SU-DHL-6 (cell line): Measurements from ENCODE around the gene SP3.

ENCODE experiments used
- H2AFZ ChIP-seq: fragments of 200-600 bp; sonication (generic); 2 replicates; pipeline ENCODE4 v1.6.1; 2014; ENCODE audit warnings: low read depth, mild to moderate bottlenecking, moderate library complexity, mixed read lengths, antibody characterized with exemption, low read length; ENCODE audit not compliant: severe bottlenecking
- H3F3A ChIP-seq: fragments of 200-600 bp; shearing (Covaris generic); 2 replicates; pipeline ENCODE4 v1.6.0; 2016; ENCODE audit warnings: antibody characterized with exemption, mild to moderate bottlenecking; ENCODE audit not compliant: insufficient read depth
- H3K27ac ChIP-seq: fragments of 200-600 bp; sonication (generic); 2 replicates; pipeline ENCODE4 v1.5.1; 2016; ENCODE audit warnings: low read depth, mild to moderate bottlenecking, low read length, moderate library complexity, mixed read lengths
- H3K27me3 ChIP-seq: fragments of 200-600 bp; sonication (generic), shearing (Covaris generic); 2 replicates; pipeline ENCODE4 v1.6.0; 2014; ENCODE audit warnings: mild to moderate bottlenecking, low read length
- H3K36me3 ChIP-seq: fragments of 200-600 bp; sonication (generic); 2 replicates; pipeline ENCODE4 v1.6.1; 2014; ENCODE audit warnings: mild to moderate bottlenecking, low read length, mixed read lengths
- H3K4me2 ChIP-seq: fragments of 300-600, 200-600 bp; shearing (Covaris generic), sonication (generic); 2 replicates; pipeline ENCODE4 v1.6.0; 2014; ENCODE audit warnings: low read length, low read depth, mild to moderate bottlenecking; ENCODE audit not compliant: poor library complexity, severe bottlenecking
- H3K4me3 ChIP-seq: fragments of 200-600 bp; sonication (generic); 2 replicates; pipeline ENCODE4 v1.5.1; 2014; ENCODE audit warnings: antibody characterized with exemption, low read length, mild to moderate bottlenecking, mixed read lengths; ENCODE audit not compliant: insufficient read depth, poor library complexity, severe bottlenecking
- H3K79me2 ChIP-seq: fragments of 200-600 bp; sonication (generic); 2 replicates; pipeline ENCODE4 v1.6.1; 2014; ENCODE audit warnings: mild to moderate bottlenecking, low read length, moderate library complexity; ENCODE audit not compliant: insufficient read depth
- H3K9ac ChIP-seq: fragments of 200-600 bp; sonication (generic); 2 replicates; pipeline ENCODE4 v1.7.0; 2014; ENCODE audit warnings: mild to moderate bottlenecking, low read length
- H3K9me2 ChIP-seq: fragments of 200-600 bp; sonication (generic); replicated peaks from 2 replicates; pipeline ENCODE4 v1.6.1; 2014; ENCODE audit warnings: low read length; ENCODE audit not compliant: insufficient read depth
- H3K9me3 ChIP-seq: fragments of 200-600 bp; sonication (generic); 2 replicates; pipeline ENCODE4 v1.6.1; 2014; ENCODE audit warnings: low read length, mixed read lengths; ENCODE audit not compliant: insufficient read depth
- H4K20me1 ChIP-seq: fragments of 200-600 bp; sonication (generic); 2 replicates; pipeline ENCODE4 v1.6.1; 2014; ENCODE audit warnings: low read depth, mild to moderate bottlenecking, antibody characterized with exemption, low read length, moderate library complexity, mixed read lengths
- CTCF ChIP-seq: fragments of 200-600 bp; sonication (generic); IDR thresholded peaks from one replicate; pipeline ENCODE4 v1.5.1; 2017; ENCODE audit warnings: antibody characterized with exemption, mild to moderate bottlenecking, low read length, moderate library complexity; ENCODE audit not compliant: insufficient read depth, poor library complexity, severe bottlenecking
- EZH2phosphoT487 ChIP-seq: fragments of 200-600 bp; sonication (generic), shearing (Covaris generic); conservative IDR thresholded peaks from 2 replicates; pipeline ENCODE4 v1.6.1; 2018; ENCODE audit warnings: mild to moderate bottlenecking, antibody characterized with exemption, low read length, moderate library complexity, mixed read lengths

Gene SP3

GRCh38 chr2:173862612-173863217, 102.5 kb downstream of the SP3 start:
- Histone ChIP-seq H3K9ac (no peak overlapping the region), H3F3A (no peaks in the 10 kb centered on the region), H3K36me3 (no peaks in the 10 kb centered on the region), H3K9me2 (no peaks in the 10 kb centered on the region), H4K20me1 (no peaks in the 10 kb centered on the region), H3K27ac (no peak overlapping the region), H3K9me3 (no peaks in the 10 kb centered on the region), H3K27me3 (no peaks in the 10 kb centered on the region), H3K4me3 (no peak overlapping the region), H2AFZ (no peak overlapping the region), H3K4me2 (no peak overlapping the region), H3K79me2 (no peaks in the 10 kb centered on the region)
- no peak for TF ChIP-seq EZH2phosphoT487
- no peak for TF ChIP-seq CTCF

DNA sequence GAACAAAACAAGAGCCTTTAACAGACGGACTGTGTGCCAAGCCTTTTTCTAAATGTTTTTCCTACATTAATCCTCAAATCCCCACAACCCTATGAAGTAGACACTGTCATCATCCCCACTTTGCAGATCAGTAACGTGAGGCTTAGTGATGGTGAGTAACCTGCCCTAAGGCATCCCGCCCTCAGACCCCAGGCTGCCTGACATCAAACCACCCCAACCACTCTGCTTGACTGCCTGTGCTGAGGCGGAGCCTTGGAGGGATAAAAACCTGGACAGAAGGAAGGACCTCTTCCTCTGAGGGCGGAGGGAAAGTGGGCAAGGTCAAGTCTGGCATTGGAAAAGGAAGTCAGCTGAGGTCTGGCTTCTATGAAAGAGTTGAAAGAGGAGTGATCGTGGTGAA, 104.6 kb downstream of the SP3 start:
- no peaks in the 10 kb centered on the region for H3K36me3 ChIP-seq
- no peaks in the 10 kb centered on the region for H3K9me3 ChIP-seq
- H3K27ac ChIP-seq: no peak overlapping the region
- no peaks in the 10 kb centered on the region for H3F3A ChIP-seq
- no peak for TF ChIP-seq CTCF
- no peak for TF ChIP-seq EZH2phosphoT487
- no peaks in the 10 kb centered on the region for H3K9me2 ChIP-seq
- no peak overlapping the region for H3K9ac ChIP-seq
- no peak overlapping the region for H3K4me2 ChIP-seq
- no peak overlapping the region for H2AFZ ChIP-seq
- H4K20me1 ChIP-seq: no peaks in the 10 kb centered on the region
- H3K4me3 ChIP-seq: no peak overlapping the region
- no peaks in the 10 kb centered on the region for H3K79me2 ChIP-seq
- no peaks in the 10 kb centered on the region for H3K27me3 ChIP-seq

DNA sequence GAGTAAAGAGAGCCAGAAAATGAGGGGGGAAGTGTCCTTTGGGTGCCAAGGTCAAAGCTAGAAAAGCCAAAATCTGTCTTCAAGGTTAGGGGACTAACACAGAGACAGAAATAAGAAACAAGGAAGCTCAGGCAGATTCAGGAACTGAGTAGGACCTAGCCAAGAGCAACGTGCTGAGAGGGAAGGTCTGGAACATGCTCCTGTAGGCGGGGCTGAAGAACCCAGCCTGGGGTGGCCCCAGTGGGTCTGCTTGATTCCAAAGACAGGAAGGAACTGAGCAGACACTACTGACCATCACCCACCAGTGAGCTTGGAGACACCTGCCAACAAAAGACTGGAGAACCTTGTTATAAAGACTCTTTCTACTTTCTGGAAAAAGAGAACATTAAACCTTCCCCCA, 105.1 kb downstream of the SP3 start:
- Histone ChIP-seq H3K36me3 (no peaks in the 10 kb centered on the region), H4K20me1 (no peaks in the 10 kb centered on the region), H3K4me2 (no peak overlapping the region), H3F3A (no peaks in the 10 kb centered on the region), H3K9me2 (no peaks in the 10 kb centered on the region), H3K4me3 (no peak overlapping the region), H2AFZ (no peak overlapping the region), H3K9me3 (no peaks in the 10 kb centered on the region), H3K27me3 (no peaks in the 10 kb centered on the region), H3K9ac (no peak overlapping the region), H3K27ac (no peak overlapping the region), H3K79me2 (no peaks in the 10 kb centered on the region)
- TF ChIP-seq CTCF: no peak

DNA sequence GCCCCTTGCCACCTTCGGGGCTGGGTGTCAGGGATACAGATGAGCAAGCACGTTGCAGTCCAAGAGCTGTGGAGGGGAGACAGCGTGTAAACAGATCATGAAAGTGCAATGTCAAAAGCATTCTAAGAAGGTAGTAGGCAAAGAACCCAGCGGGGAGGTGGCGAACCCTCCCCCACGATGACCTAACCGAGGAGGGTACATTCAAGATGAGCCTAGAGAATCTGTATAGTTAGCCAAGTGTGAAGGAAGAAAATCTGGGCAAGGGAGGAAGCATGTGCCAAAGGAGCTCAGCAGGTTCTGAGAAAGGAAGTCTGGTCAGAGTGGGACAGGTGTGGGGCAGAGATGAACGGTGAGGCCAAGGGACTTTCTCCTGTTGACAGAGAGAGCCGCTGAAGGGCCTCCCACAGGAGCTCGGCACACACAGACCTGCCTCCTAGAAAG, 106.9 kb downstream of the SP3 start:
- Histone ChIP-seq H3K36me3 (no peaks in the 10 kb centered on the region), H3K4me3 (no peak overlapping the region), H3K9me2 (no peaks in the 10 kb centered on the region), H3K9me3 (no peaks in the 10 kb centered on the region), H3K9ac (no peak overlapping the region), H3K27ac (no peak overlapping the region), H3K79me2 (no peaks in the 10 kb centered on the region), H3K27me3 (no peaks in the 10 kb centered on the region), H4K20me1 (no peaks in the 10 kb centered on the region), H2AFZ (no peak overlapping the region), H3F3A (no peaks in the 10 kb centered on the region), H3K4me2 (no peak overlapping the region)
- TF ChIP-seq CTCF (no peak), EZH2phosphoT487 (no peak)
